ENCODE measurements around the gene APH1A.
A peak's percentile ranks its signal among the peaks of the same experiment; 100 is the strongest.

DNA sequence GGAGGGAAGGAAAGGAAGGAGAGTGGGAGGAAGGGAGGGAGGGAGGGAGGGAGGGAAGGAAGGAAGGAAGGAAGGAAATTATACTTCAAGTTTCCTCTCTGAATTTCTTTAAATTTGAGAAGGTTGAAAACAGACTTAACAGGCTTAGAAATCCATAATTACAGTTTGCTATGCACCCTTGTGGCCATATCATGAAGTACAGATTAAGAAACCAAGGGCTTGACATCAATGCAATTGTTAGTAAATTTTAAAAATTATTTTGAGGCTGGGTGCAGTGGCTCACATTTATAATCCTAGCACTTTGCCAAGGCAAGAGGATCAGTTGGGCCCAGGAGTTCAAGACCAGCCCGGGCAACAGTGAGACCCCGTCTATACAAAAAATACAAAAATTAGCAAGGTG is 47.3 kb downstream of the APH1A start:
- TF ChIP-seq, protein P1, sequence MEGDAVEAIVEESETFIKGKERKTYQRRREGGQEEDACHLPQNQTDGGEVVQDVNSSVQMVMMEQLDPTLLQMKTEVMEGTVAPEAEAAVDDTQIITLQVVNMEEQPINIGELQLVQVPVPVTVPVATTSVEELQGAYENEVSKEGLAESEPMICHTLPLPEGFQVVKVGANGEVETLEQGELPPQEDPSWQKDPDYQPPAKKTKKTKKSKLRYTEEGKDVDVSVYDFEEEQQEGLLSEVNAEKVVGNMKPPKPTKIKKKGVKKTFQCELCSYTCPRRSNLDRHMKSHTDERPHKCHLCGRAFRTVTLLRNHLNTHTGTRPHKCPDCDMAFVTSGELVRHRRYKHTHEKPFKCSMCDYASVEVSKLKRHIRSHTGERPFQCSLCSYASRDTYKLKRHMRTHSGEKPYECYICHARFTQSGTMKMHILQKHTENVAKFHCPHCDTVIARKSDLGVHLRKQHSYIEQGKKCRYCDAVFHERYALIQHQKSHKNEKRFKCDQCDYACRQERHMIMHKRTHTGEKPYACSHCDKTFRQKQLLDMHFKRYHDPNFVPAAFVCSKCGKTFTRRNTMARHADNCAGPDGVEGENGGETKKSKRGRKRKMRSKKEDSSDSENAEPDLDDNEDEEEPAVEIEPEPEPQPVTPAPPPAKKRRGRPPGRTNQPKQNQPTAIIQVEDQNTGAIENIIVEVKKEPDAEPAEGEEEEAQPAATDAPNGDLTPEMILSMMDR (IDR thresholded peaks at IDR 0.05): peak in 4 of 6 experiments; percentile 14 to 50 (median 17)
- no peak for TF ChIP-seq POLR2A (IDR thresholded peaks at IDR 0.05)

All from thyroid gland (tissue), 4 donors.